Neural crest cell (in vitro differentiated cells): ENCODE data around the gene PLCB1. TPM values are rescaled to one million over a fixed set of nuclear protein-coding genes. Genes with fewer than 3 reads are reported as not detected.
A peak's percentile ranks its signal among the peaks of the same experiment; 100 is the strongest.

Source experiments
- DNase-seq: peaks from one replicate; pipeline ENCODE4 v3.0.0; 2021; ENCODE audit warnings: low read depth, mixed read lengths, low spot score
- H3K27ac Mint-ChIP-seq: one replicate; pipeline ENCODE4 v1.8.0; 2021; ENCODE audit warnings: mild to moderate bottlenecking, mixed read lengths; ENCODE audit not compliant: unreplicated experiment
- H3K27me3 Mint-ChIP-seq: 2 replicates; pipeline ENCODE4 v1.8.0; 2021; ENCODE audit warnings: low read depth, mild to moderate bottlenecking, mixed read lengths
- H3K36me3 Mint-ChIP-seq: 2 replicates; pipeline ENCODE4 v1.8.0; 2021; ENCODE audit warnings: low read depth, mild to moderate bottlenecking, mixed read lengths
- H3K4me1 Mint-ChIP-seq: 2 replicates; pipeline ENCODE4 v1.8.0; 2021; ENCODE audit warnings: mixed read lengths
- H3K4me3 Mint-ChIP-seq: one replicate; pipeline ENCODE4 v1.8.0; 2021; ENCODE audit warnings: mild to moderate bottlenecking, mixed read lengths
- H3K9me3 Mint-ChIP-seq: 2 replicates; pipeline ENCODE4 v1.8.0; 2021; ENCODE audit warnings: mixed read lengths
- CTCF ChIP-seq: fragments of 200-600 bp; sonication (generic); conservative IDR thresholded peaks from 2 replicates; pipeline ENCODE4 v1.5.0; 2021; ENCODE audit warnings: antibody characterized with exemption, mild to moderate bottlenecking
- total RNA-seq: library from RNA; stranded (reverse); gene quantifications from 2 replicates; pipeline ENCODE4 v1.2.1, GENCODE V29; 2021

PLCB1 gene
- total RNA-seq, 1 donor from 2014 or later: 13.7 TPM

DNA sequence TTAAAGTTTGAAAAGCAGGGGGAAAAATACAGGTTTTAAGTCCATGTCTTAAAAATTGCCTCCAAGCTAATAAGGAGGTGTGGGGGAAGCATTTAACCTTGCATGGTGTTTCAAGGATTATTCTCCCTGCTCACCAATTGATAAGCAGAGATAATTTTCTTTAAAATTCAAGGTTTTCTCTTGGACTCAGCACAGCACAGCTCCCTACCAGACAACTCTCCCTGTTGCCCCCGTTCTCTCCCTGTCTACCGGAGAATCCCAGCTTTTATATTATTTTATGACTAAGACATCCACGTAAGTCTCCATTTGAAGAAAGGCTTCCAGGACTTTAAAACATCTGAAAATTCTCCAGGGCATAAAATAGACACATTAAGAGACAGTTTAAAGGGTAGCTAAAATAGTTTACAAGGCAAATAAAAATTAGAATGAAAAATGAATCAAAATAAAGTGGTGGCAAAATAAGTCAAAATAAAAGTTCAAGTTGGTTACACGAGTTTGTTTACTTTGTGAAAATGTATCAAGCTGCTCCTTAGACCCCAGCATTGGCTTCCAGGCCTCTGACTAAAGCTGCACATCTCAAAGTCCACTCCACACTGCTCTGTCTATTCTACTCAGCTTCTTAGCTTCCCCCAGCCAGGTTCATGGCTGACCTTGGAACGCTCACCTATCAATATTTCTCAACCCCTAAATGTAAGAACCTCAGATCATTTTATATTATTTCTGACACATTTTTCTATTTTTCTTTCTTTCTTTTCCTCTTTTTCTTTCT is 748.2 kb downstream of the PLCB1 start:
- Mint-ChIP-seq H3K27me3 (no peaks in the 10 kb centered on the region), H3K4me1 (peaks cover 33% of the 10 kb centered on the region), H3K4me3 (no peak overlapping the region), H3K27ac (no peak overlapping the region), H3K36me3 (peaks cover 6% of the 10 kb centered on the region), H3K9me3 (no peaks in the 10 kb centered on the region)
- DNase-seq: no peak
- TF ChIP-seq CTCF: no peak

DNA sequence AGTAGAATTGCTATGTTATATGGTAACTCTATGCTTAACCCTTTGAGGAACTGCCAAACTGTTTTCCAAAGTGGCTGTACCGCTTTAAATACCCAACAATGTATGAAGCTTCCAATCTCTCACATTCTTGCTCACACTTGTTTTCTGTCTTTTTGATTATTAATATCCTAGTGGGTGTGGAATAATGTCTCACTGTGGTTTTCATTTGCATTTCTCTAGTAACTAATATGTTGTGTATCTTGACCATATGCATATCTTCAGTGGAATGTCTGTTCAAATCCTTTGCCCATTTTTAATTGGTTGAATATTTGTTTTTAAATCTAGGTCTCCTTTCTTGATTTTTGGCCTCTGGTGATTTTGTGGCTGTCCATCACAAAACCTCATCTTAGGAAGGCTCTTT is 759.0 kb downstream of the PLCB1 start:
- Mint-ChIP-seq H3K4me1 (no peaks in the 10 kb centered on the region), H3K36me3 (peaks cover 24% of the 10 kb centered on the region), H3K27me3 (no peaks in the 10 kb centered on the region), H3K4me3 (no peak overlapping the region), H3K9me3 (peaks cover 33% of the 10 kb centered on the region), H3K27ac (no peak overlapping the region)
- no peak for TF ChIP-seq CTCF
- DNase-seq: no peak

- no peak overlapping the region for H3K4me3 Mint-ChIP-seq
- no peaks in the 10 kb centered on the region for H3K27me3 Mint-ChIP-seq
- H3K4me1 Mint-ChIP-seq: no peaks in the 10 kb centered on the region
- H3K27ac Mint-ChIP-seq: no peak overlapping the region
- no peak for TF ChIP-seq CTCF
- DNase-seq: no peak
- peaks cover 14% of the 10 kb centered on the region for H3K9me3 Mint-ChIP-seq
- peaks cover 25% of the 10 kb centered on the region for H3K36me3 Mint-ChIP-seq
Observed at GRCh38 chr20:8895472-8895871, 763.4 kb downstream of the PLCB1 start.

- no peak for DNase-seq
- H3K9me3 Mint-ChIP-seq: peaks cover 12% of the 10 kb centered on the region
- H3K36me3 Mint-ChIP-seq: peaks cover 25% of the 10 kb centered on the region
- no peak overlapping the region for H3K27ac Mint-ChIP-seq
- no peak overlapping the region for H3K4me3 Mint-ChIP-seq
- H3K4me1 Mint-ChIP-seq: no peaks in the 10 kb centered on the region
- TF ChIP-seq CTCF: no peak
- no peaks in the 10 kb centered on the region for H3K27me3 Mint-ChIP-seq
Observed at GRCh38 chr20:8898823-8899222, 766.8 kb downstream of the PLCB1 start.

DNA sequence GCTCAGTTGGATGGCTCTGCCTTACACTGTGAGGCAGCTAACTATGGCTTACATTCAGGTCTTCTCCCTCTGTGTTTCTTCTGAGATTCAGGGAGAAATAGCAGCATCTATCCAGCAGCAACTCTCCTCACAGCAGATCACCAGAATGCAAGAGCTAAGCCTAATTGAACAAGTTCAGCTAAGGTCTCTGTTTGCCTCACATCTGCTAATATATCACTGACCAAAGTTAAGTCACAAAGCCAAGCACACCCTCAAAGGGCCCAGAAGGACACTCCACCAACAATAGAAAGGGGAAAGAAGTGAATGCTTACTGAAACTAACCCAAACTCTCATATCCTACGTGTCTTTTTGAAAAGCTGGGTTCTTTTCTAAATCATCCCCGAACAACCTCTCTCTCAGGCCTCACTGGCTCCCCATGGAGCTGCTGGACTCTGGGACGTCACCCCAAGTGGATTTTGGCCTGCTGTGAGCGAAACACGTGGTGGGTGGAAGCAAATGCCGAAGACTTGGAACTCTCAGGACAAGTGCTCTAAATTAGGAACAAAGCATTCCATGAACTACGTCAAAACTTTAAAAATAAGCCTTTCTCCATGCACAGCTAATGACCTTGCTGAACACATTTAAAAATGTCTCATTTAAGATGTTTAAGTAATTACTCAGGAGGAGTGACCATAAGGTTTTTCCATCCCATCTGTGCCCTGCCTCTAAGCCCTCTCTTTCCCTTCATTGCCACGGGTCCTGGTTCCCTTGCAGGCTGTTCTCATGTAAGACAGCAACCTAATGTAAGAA is 769.4 kb downstream of the PLCB1 start:
- no peak for TF ChIP-seq CTCF
- H3K4me1 Mint-ChIP-seq: peaks cover 6% of the 10 kb centered on the region
- no peaks in the 10 kb centered on the region for H3K27me3 Mint-ChIP-seq
- no peak for DNase-seq
- H3K9me3 Mint-ChIP-seq: no peaks in the 10 kb centered on the region
- H3K27ac Mint-ChIP-seq: peak overlapping the region; percentile 28
- no peak overlapping the region for H3K4me3 Mint-ChIP-seq
- H3K36me3 Mint-ChIP-seq: peaks cover 4% of the 10 kb centered on the region
